KMS-11 (cell line): ENCODE data around the gene MCM5.

ENCODE experiments used
- H2AFZ ChIP-seq: fragments of 200-600 bp; sonication (generic); 2 replicates; pipeline ENCODE4 v1.6.1; 2016; ENCODE audit warnings: antibody characterized with exemption, mixed run types, low read depth
- H3K27ac ChIP-seq: fragments of 200-600 bp; sonication (generic); 2 replicates; pipeline ENCODE4 v1.6.1; 2016; ENCODE audit warnings: mild to moderate bottlenecking, mixed run types
- H3K27me3 ChIP-seq: fragments of 200-600 bp; sonication (generic); 2 replicates; pipeline ENCODE4 v1.6.1; 2017; ENCODE audit warnings: mild to moderate bottlenecking, low read depth, mixed run types, moderate library complexity; ENCODE audit not compliant: insufficient read depth
- H3K36me3 ChIP-seq: fragments of 200-600 bp; sonication (generic); 2 replicates; pipeline ENCODE4 v1.6.1; 2017; ENCODE audit warnings: mild to moderate bottlenecking, mixed run types; ENCODE audit not compliant: insufficient read depth
- H3K4me1 ChIP-seq: fragments of 200-600 bp; sonication (generic); 2 replicates; pipeline ENCODE4 v1.6.1; 2016; ENCODE audit warnings: mild to moderate bottlenecking, low read depth, mixed run types; ENCODE audit not compliant: poor library complexity, severe bottlenecking
- H3K4me2 ChIP-seq: fragments of 200-600 bp; sonication (generic); 2 replicates; pipeline ENCODE4 v1.7.0; 2016; ENCODE audit warnings: mild to moderate bottlenecking, mixed run types
- H3K4me3 ChIP-seq: fragments of 200-600 bp; sonication (generic); IDR thresholded peaks from 2 replicates; pipeline ENCODE4 v1.6.1; 2017; ENCODE audit warnings: low read depth, low read length, mixed read lengths; ENCODE audit not compliant: insufficient read depth
- H3K79me2 ChIP-seq: fragments of 200-600 bp; sonication (generic); 2 replicates; pipeline ENCODE4 v1.6.1; 2016; ENCODE audit warnings: low read depth, mixed run types; ENCODE audit not compliant: insufficient read depth
- H3K9ac ChIP-seq: fragments of 200-600 bp; sonication (generic); 2 replicates; pipeline ENCODE4 v1.6.1; 2016; ENCODE audit warnings: mild to moderate bottlenecking, mixed run types
- H4K20me1 ChIP-seq: fragments of 200-600 bp; sonication (generic); 2 replicates; pipeline ENCODE4 v1.6.1; 2016; ENCODE audit warnings: mild to moderate bottlenecking, mixed run types; ENCODE audit not compliant: insufficient read depth
- TF ChIP-seq, protein P1 (sequence below): fragments of 200-600 bp; sonication (generic); conservative IDR thresholded peaks from 2 replicates; pipeline ENCODE4 v1.6.1; 2017; ENCODE audit warnings: low read depth, mild to moderate bottlenecking, antibody characterized with exemption, low read length, moderate library complexity, mixed read lengths

The MCM5 gene

DNA sequence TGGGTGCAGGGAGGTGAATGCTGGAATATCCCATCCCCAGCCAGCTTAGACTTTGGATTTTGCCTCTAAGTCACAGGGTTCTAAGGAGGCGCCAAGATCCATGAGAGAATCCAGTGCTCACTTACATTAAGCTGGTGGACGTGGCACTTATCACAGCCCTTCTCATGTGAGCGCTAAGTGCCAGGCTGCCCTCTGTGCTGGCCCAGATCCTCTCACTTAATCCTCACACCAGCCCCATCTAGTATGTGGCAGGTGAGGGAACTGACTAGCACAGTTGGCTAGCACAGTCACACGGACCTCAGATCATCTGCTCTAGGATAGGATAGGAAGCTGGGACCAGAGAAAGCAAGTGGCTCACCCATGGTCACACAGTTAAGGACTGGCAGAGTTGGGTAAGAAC is 15.4 kb upstream of the MCM5 start:
- no peak overlapping the region for H3K9ac ChIP-seq
- no peaks in the 10 kb centered on the region for H3K27me3 ChIP-seq
- H3K27ac ChIP-seq: no peak overlapping the region
- H3K4me1 ChIP-seq: peaks cover 21% of the 10 kb centered on the region
- H3K36me3 ChIP-seq: no peaks in the 10 kb centered on the region
- no peaks in the 10 kb centered on the region for H3K79me2 ChIP-seq
- H3K4me3 ChIP-seq: no peak overlapping the region
- TF ChIP-seq, protein P1, sequence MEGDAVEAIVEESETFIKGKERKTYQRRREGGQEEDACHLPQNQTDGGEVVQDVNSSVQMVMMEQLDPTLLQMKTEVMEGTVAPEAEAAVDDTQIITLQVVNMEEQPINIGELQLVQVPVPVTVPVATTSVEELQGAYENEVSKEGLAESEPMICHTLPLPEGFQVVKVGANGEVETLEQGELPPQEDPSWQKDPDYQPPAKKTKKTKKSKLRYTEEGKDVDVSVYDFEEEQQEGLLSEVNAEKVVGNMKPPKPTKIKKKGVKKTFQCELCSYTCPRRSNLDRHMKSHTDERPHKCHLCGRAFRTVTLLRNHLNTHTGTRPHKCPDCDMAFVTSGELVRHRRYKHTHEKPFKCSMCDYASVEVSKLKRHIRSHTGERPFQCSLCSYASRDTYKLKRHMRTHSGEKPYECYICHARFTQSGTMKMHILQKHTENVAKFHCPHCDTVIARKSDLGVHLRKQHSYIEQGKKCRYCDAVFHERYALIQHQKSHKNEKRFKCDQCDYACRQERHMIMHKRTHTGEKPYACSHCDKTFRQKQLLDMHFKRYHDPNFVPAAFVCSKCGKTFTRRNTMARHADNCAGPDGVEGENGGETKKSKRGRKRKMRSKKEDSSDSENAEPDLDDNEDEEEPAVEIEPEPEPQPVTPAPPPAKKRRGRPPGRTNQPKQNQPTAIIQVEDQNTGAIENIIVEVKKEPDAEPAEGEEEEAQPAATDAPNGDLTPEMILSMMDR: no peak
- no peak overlapping the region for H3K4me2 ChIP-seq
- no peaks in the 10 kb centered on the region for H4K20me1 ChIP-seq
- no peak overlapping the region for H2AFZ ChIP-seq

DNA sequence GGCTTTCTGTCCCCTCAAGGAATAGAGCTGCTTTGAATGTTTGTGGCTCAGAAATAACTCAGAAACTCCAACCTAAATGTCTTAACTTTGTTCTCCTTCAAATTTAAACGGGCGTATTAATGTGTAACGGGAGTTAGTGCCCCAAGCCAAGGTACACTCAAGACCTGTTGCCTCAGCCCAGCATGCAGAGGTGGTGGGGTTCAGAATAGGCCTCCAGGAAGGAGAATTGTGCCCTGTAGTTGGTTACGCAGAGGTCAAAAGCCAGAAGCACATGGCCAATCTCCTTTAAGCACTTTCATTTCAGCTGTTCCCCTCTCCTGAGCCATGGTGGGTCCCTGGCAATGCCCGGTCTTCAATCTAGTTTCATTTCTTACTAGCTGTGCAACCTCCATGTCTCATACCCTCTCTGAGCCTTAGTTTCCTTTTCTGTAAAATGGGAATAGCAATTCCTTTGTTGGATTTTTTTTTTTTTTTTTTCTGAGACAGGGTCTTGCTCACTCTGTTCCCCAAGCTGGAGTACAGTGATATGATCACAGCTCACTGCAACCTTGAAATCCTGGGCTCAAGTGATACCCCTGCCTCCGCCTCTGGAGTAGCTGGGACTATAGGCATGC is 14.9 kb upstream of the MCM5 start:
- Histone ChIP-seq H2AFZ (no peak overlapping the region), H3K4me1 (peaks cover 21% of the 10 kb centered on the region), H3K79me2 (no peaks in the 10 kb centered on the region), H3K36me3 (no peaks in the 10 kb centered on the region), H3K4me2 (no peak overlapping the region), H3K27me3 (no peaks in the 10 kb centered on the region), H3K4me3 (no peak overlapping the region), H4K20me1 (no peaks in the 10 kb centered on the region), H3K27ac (no peak overlapping the region), H3K9ac (no peak overlapping the region)
- TF ChIP-seq, protein P1: no peak

DNA sequence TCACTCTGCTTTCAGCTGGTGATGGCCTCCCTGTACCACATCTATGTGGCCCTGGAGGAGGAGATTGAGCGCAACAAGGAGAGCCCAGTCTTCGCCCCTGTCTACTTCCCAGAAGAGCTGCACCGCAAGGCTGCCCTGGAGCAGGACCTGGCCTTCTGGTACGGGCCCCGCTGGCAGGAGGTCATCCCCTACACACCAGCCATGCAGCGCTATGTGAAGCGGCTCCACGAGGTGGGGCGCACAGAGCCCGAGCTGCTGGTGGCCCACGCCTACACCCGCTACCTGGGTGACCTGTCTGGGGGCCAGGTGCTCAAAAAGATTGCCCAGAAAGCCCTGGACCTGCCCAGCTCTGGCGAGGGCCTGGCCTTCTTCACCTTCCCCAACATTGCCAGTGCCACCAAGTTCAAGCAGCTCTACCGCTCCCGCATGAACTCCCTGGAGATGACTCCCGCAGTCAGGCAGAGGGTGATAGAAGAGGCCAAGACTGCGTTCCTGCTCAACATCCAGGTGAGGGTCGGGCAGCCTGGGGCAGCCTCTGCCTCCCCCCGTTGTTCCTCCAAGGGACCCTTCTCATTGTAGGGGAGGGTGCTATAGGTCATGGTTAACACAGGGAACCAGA is 13.2 kb upstream of the MCM5 start:
- TF ChIP-seq, protein P1: no peak
- H2AFZ ChIP-seq: no peak overlapping the region
- H3K79me2 ChIP-seq: no peaks in the 10 kb centered on the region
- no peak overlapping the region for H3K9ac ChIP-seq
- H3K4me2 ChIP-seq: no peak overlapping the region
- peaks cover 9% of the 10 kb centered on the region for H3K4me1 ChIP-seq
- H3K27me3 ChIP-seq: no peaks in the 10 kb centered on the region
- no peak overlapping the region for H3K27ac ChIP-seq
- H4K20me1 ChIP-seq: no peaks in the 10 kb centered on the region
- no peak overlapping the region for H3K4me3 ChIP-seq
- H3K36me3 ChIP-seq: no peaks in the 10 kb centered on the region

DNA sequence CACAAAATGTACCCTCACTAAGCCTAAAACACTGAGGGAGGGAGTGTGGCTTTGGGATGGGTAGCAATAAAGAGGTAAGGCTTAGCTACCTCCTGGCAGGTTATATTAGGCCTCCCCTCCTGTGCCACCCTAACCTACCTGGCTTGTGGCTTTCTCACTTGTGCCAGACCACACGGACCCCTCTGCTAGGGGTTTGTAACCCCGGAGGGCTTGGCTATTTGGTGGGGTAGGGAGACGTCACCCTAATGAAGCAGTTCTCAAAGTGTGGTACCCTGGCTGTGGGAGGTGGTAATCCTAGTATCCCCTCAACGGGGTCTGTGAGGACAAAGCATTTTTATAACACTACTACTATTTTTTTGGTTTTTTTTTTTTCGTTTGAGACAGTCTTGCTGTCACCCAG is 9.0 kb upstream of the MCM5 start:
- Histone ChIP-seq H3K36me3 (no peaks in the 10 kb centered on the region), H3K79me2 (no peaks in the 10 kb centered on the region), H3K27ac (no peak overlapping the region), H3K9ac (no peak overlapping the region), H4K20me1 (no peaks in the 10 kb centered on the region), H2AFZ (no peak overlapping the region), H3K27me3 (no peaks in the 10 kb centered on the region), H3K4me3 (no peak overlapping the region), H3K4me1 (no peaks in the 10 kb centered on the region), H3K4me2 (no peak overlapping the region)
- TF ChIP-seq, protein P1: no peak
